ENCODE results near the gene NOTCH1.

- TF ChIP-seq CHD4 (IDR thresholded peaks at IDR 0.05; ENCODE audit: borderline replicate concordance, low read length) = no peak
- TF ChIP-seq DNMT3B (CRISPR knock-in tag; conservative IDR thresholded peaks at IDR 0.05) = no peak
- no peak for TF ChIP-seq SP2 (CRISPR knock-in tag; IDR thresholded peaks at IDR 0.05)
- no peak for TF ChIP-seq MIER3 (CRISPR knock-in tag; IDR thresholded peaks at IDR 0.05; ENCODE audit: borderline replicate concordance)
- TF ChIP-seq JUN (CRISPR knock-in tag; IDR thresholded peaks at IDR 0.05) = no peak
- no peak for TF ChIP-seq TAF15 (IDR thresholded peaks at IDR 0.05; ENCODE audit: low read depth, low read length, poor library complexity, severe bottlenecking)
- no peak for TF ChIP-seq NPAS2 (CRISPR knock-in tag; IDR thresholded peaks at IDR 0.05; ENCODE audit: borderline replicate concordance)
- TF ChIP-seq POLR2AphosphoS5 (IDR thresholded peaks at IDR 0.05; ENCODE audit: low read depth, low read length) = no peak
These were observed 73.9 kb downstream of the NOTCH1 start for GRCh38 chr9:136471802-136472487.
